HG03066 (cell line): ENCODE results near the gene PKHD1.

ENCODE experiments used
- ATAC-seq: cut with Tn5 transposase; IDR thresholded peaks from one replicate; pipeline ENCODE4 v1.9.1; 2021; ENCODE audit warnings: low read depth; ENCODE audit not compliant: unreplicated experiment

The PKHD1 gene

DNA sequence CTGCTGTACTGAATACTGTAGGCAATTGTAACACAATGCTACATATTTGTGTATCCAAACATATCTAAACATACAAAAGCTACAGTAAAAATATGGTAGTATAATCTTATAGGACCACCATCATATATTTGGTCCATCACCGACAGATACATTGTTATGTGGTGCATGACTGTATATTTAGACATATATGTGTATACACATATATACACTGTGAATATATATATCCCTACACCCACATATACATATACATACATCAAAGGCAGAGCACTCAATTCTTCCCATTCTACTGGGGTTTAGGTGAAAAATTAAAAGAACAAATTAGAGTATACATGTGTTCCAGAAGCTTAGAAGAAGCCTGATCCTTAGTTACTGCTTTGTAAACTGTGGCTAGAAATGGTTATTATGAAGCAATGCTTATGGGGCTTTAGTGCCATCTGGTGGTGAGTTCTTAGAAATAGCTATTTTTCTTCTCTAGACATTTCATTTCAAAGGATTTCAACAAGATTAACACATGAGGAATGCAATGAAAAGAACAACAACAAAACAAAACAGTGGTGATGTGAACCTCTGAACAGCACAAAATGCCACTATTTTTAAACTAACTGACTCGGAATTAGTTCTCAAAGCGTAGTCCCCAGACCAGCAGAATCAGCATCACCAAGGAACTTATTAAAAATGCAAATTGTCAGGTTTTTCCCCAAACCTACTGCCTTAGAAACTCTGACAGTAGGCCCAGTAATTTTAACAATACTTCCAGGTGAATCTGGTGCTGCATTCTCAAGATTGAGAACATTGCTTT lies 38.0 kb downstream of the PKHD1 start:
- no peak for ATAC-seq

DNA sequence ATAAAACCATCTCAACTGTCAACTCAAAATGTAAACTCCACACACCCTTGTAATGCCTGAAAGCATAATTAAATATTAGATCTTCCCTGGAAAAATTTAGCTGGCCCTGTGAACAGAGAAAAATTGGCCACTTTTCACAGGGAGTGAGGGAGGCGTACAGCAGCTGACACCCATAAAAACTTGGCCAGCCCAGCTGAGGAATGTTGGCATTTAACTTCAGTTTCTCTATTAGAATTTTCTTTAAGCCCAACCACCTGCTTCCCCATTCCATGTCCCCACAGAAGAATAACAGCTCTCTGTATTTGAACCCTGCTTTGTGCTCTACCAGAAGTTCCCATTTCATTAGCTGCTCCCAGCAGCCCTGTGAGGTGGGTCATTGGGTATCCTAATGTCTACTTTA lies 41.0 kb downstream of the PKHD1 start:
- ATAC-seq = no peak

DNA sequence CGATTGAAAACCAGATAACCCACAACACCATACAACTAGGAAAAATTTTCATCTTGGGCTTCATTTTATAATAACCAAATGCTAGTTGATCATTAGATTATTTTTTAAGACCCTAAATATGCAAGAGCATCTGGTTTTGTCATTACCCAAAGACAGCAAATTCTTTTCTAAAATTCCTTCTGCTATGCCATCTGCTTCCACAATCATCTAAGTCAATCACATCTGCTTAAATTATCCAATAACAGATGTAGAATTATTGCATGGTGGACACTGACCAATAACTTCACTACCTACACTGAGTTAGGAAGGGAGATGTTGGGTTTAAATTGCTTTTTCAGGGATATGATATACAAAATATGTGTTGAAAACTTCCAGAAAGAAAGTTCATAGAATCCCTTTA lies 41.9 kb downstream of the PKHD1 start:
- ATAC-seq = no peak

DNA sequence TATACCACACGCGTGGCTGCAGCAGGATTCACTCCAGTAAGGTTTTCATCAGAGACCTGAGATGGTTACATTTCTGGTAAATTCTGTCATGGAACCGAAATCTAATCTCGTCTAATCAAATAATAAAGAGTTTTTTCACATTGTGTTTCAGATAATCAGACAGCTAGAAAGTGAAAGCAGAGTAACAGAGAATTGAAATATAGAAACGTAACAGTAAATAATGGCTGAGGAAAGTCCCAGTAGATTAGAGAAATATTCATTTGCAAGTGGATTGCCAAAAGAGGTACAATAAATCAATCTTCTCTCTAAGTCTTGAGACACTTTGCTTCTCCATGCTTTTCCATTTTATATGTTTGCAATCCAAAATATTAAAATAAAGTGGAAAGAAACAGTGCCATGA lies 42.4 kb downstream of the PKHD1 start:
- ATAC-seq = no peak

DNA sequence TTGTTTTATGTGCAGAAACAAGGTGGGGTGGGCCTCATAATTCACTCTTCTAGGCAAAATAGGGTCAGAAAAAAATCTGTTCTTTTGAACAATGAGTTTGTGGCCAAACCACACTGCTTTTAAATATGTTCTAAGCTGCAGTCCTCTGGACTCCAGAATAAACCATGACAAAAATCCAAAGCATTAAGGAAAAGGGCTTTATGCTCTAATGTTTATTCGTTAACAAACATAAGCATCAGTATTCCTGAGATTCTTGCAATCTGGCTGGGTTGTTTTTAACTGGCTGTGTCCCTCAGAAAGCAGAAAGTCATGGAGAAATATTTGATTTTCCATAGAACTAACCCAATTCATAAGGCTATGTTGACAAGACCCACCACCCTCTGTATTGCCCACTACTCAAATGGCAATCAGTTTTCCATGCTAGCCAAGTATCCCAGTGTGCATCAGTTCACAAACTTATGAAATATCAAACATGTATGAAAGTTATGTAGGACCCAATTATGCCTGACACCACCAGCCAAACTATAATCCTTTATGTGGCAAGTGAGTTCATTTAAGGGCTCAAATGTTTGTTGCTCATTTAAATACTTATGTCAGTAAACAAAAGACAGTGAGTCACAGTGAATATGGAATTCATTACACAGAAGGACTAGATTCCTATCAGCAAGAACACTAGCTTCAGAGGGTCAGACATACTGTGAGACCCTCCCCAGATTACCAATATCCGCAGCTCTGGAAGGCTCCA lies 45.1 kb downstream of the PKHD1 start:
- no peak for ATAC-seq

DNA sequence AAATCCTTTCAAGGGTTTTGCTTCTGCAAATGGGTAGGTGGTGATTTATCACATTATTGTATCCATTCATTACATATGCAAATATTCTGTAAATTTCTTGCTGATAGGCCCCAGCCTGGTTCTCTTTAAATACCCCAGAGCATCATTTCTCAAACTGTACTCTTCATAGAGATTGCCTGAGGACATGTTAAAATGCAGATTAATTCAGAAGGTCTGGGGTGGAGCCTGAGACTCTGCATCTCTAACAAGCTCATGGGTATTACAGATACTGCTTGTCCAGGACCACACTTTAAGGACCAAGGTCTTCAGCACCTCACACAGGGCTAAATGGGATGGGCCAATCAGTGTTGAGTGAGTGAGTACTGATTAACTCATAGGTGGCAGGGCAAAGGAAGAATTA lies 46.3 kb downstream of the PKHD1 start:
- no peak for ATAC-seq

DNA sequence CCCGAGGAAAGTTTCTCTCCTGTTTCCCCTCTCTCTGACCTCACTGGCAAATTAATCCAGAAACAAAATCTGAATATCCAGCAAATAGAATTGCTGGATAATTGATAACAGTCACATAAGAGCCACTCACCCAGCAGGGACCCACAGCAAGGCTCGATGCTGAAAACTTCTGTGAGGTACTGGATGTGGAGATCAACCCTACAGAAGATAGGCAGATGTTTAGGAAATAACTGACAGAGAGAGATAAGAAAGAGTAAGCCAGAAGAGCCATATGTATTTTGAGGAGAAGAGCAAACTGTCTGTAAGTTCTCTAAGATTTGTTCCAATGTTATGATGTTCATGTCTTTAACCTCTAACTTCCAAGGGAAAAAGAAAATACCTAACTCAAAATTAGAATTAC lies 59.7 kb downstream of the PKHD1 start:
- ATAC-seq = no peak

DNA sequence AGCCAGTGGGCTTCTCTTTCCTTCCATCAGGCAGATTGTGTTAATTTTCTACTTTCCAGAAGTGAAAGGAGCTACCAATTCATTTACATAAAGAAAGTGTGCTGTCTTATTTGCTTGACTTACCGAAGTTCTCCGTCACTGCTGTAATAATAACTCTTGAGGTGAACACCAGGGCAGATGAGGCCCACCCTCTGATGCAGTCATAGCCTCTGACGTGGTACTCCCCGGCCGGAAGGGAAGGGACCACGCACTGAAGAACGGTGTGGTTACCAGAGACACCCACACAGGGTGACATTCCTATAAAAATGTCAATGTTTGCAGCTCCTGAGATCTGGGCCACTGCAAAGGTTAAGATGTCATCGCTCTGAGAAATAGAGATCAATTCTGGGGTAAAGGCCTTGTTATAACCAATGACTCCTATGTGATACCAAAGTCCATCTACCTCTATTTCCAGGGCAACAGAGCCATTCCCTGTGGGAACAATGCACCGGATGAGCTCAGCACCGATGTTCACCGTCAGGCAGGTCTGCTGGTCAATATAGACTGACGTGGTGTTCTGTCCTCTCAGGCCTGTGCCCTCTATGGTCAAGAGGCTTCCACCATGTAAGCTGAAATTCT lies 62.9 kb downstream of the PKHD1 start:
- no peak for ATAC-seq

DNA sequence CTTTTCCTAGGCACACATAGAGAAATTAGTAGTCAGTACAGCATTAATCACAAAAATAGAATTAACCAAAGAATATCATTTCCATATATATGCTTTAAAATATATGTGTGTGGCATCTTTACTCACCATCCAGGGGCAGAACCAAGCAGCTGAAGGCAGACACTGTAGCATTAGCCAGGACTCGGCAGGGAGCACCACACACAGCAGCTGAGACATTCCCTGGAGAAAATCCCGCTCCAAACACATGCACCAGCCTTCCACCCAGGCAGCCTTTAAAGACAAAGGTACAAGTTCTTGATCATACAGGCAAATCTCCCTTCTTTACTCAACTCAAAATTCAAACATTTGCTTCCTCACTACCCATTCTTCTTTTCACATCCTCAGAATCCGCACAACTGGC lies 64.7 kb downstream of the PKHD1 start:
- no peak for ATAC-seq

DNA sequence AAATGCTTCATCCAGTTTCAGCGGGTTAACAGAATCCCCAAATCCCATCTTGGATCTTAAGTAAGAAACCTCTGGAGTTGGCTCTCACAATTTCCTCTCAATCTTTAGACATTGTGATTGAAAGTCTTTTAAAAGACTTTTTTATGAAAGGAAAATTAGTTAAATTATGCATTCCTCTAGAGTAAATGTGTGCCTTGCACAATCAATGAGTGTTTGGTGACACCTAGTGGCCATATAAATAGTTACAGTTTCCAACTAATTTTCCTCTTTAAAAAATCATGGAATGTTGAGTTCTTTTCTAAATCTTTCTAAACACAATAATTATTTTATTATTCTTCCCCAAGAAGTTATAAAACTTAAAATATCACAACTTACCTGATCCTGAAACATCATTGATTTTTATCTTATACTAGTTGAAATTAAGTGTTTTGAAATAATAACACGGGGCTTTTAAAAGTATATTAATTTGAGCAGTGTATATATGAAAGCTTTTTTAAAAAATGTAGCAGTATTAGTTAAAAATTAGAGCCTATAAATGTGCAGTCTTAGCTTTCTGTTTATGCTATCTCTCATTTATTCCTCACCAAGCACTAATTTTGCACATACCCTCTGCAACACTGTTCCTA lies 66.4 kb downstream of the PKHD1 start:
- ATAC-seq = no peak

DNA sequence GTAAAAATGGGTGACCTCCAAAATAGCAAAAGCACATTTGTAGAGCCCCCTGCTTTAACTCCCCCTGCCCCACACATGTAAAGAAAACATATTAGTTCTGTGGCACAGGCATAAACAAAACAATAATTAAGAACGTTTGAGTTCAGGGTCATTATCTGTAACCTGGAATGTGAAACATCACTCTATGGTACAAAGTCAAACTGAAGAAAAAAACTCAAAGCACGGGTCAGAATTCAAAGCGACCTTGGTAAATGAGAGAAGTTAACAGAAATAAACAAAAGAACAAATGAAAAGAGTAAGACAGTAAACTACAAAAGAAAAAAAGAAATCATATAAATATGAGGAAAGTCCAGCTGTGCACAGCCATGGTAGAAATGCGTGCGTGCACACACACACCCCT lies 67.5 kb downstream of the PKHD1 start:
- ATAC-seq = no peak

DNA sequence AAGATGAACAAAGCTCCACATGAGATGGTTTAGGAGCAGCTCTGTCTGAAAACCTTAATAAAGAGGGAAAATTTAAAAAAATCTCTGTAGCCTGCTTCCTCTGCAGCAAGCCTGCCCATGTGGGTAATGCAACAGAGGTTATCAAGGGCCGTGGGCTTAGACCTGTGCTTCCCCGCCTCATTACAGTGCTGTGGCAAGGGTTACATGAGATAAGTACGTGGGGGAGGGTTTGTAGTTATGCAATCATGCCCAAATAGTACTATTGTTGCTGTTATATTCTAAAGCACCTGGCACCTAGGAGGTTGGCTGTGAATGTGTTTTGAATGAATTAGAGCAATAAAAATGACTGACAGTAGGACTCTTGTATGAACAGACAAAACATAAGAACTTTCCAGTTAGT lies 68.3 kb downstream of the PKHD1 start:
- no peak for ATAC-seq

DNA sequence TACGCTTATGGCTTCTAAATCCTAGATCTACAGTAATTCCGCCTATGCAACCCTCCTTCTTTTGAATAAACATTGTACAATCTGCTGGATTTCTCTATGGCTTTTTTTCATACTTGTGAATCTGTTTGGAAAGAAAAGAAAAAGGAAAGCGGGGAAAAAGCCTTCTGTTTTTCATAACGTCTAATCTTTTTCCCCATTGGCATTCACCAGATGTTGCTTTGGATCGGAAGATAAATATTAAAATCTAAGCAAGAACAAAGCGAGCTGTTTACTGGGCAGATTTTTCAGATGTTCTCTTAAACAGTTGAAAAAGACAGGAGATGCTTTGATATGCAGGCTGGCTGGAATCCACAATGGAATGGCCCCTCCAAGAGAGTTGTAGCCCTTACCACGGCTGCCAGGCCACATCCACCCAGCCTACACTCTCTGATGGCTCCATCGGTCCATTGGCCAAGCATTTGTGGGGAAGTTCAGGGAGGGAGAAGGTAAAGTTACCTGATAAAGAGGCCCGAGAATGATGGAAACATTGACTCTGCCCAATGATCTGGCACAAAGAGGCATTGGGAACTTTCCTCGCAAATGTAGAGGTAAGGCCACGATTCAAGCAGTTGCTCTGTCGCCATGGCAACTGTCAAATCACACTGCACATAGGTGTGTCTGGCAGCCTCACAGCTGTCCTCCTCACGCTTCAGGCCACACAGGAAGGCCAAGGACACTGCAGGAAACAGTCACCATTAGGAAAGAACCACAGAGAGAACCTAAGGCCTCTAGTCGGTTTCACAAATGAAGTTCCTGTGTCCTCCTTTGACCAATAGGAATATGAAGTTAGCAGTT lies 70.3 kb downstream of the PKHD1 start:
- peak; percentile 51 for ATAC-seq

DNA sequence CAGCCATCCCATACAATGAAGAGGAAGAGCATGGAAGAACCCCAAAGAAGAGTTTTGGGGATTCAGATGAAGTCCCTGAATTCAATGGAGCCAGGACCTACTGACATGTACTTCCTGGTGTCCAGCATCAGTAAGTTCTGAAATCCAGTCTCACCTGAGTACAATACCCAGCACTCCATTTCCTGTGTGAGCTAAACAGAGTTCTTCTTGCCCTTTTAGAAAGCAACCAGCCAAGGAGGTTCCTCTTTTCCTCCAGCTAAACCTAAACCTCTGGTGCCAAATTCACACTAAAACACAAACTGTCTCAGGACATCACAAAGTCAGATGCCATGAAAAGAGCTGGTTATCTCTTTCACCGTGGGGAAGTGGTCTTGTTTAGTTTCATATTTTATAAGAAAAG lies 71.5 kb downstream of the PKHD1 start:
- ATAC-seq = no peak

DNA sequence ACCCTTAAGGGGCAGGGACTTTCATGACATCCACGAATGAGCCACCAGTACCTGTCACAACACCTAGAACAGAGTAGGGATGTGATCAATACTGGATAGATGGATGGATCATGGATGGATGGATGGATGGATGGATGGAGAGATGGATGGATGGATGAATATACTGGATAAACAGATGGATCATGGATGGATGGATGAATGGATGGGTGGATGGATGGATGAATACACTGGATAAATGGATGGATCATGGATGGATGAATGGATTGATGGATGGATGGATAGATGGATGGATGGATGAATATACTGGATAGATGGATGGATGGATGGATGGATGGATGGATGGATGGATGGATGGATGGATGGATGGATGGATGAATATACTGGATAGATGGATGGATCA lies 73.0 kb downstream of the PKHD1 start:
- ATAC-seq = no peak

DNA sequence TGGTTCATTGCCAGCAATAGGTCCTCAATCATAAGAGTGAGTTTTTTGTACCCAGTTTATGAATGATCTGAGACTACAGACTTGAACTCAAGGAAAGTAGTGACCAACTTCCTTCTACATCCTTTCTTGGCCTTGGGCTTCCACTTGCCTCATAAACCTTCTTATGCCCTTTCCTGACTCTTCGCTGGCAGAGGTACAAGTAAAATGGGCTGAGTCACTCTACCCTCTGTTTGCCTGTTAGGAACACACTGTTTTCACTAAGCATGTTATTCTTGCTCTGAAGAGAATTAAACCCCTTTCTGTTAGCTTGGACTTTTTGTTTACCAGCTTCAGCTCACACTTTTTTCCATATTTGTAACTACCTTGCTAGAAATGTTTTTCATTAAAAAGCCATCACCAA lies 74.4 kb downstream of the PKHD1 start:
- ATAC-seq = no peak

DNA sequence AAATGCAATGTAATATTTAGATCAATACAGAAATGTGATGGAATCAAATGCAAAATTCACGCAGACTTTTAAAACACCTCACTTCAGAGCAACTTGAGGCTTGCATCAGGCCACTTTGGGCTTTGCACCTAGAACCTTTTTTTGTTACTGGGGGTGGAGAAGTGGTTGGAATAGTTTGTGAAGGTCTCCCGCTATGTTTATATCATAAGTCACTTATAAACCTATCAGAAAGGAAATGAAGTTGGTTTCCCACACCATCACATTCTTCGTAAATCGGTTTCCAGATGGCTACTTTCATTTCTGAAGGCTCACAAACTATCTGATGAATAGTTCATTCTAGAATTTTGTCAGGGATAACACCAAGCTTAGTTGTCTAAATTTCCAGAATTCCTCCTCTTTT lies 74.8 kb downstream of the PKHD1 start:
- ATAC-seq = no peak

DNA sequence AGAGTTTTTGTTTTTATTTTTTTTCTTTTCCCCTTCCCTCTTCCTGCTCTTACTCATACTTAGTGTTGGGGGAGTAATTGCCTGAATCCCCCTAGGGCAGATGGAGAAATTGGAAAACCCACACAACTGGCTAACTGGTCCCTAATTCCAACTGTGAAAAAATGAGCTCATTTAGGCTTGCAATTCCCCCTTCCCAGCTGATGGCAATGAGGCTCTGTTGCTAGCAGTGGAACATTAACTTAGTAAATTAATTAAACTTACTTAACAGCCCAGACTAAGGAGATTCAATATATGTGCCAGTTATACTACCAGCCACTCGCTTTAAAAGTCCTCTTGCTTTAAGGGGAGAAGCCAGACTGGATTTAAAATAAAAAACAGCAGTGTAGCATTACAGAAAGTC lies 76.6 kb downstream of the PKHD1 start:
- no peak for ATAC-seq

DNA sequence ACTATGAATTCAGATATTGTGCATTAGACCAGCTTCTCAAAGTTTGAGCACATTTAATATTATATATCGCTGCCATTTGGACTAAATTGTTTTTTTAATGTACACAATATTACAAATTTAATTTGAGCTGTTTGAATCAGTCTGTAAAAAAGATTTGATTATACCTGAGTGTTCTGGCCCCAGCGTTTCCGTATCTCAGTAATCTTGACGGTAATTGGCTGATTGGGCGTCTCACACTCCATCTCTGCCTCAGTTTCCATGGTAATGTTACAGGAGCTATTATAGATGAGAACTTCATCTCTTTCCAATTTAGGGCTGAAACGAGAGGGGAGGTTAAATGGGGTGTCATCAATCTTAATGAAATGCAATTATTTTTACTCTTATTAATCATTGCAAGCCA lies 77.3 kb downstream of the PKHD1 start:
- no peak for ATAC-seq

DNA sequence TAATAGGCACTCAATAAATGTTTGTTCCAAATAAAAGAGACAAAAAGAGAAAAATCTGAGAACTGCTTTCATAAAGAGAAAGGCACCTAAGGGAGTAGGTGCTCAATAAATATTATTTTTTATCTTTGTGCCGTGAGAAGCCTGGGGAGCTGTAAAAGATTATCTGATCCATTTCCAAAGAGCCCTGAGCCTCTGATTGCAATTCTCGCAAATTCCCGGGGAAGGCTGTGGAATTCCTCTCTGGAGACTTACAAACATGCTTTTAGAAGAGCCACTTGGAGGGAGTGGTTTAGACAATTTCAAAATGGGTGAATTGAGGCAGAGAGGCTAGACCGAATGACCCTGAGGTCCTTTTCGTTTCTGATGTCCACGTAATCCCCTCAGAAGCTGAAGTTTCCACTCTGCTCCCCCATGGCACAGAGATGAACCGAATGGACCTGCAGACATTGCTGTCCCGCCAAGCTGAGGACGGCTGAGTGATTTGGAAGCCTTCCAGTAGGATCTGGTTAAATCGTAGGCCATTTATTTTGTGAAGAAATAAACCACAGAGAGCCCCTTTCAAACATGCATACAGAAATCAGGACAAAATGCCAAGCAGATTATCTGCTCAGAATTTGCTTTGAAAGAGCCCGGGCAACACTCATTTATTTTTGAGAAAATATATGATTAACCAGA lies 77.8 kb downstream of the PKHD1 start:
- ATAC-seq = no peak
